BLaER1 (cell line): Measurements from ENCODE around the gene ROMO1.
"Not testable (repeated sequence)": the region's sequence is repeated elsewhere in the genome, so short reads cannot be mapped to it uniquely, and the experiment has no call there.

Experiments used
- H3K27ac ChIP-seq: shearing (Covaris generic); formaldehyde crosslinking; 2 replicates; pipeline ENCODE4 v1.8.1; 2022
- H3K27me3 ChIP-seq: shearing (Covaris generic); formaldehyde crosslinking; 2 replicates; pipeline ENCODE4 v1.8.1; 2022
- H3K36me3 ChIP-seq: shearing (Covaris generic); formaldehyde crosslinking; 2 replicates; pipeline ENCODE4 v1.8.1; 2022
- H3K4me1 ChIP-seq: shearing (Covaris generic); formaldehyde crosslinking; 2 replicates; pipeline ENCODE4 v1.8.1; 2022
- H3K4me2 ChIP-seq: shearing (Covaris generic); formaldehyde crosslinking; 2 replicates; pipeline ENCODE4 v1.8.1; 2022
- H3K4me3 ChIP-seq: shearing (Covaris generic); formaldehyde crosslinking; 2 replicates; pipeline ENCODE4 v1.8.1; 2022
- H3K9ac ChIP-seq: shearing (Covaris generic); formaldehyde crosslinking; 2 replicates; pipeline ENCODE4 v1.8.1; 2022
- H3K9me3 ChIP-seq: shearing (Covaris generic); formaldehyde crosslinking; 2 replicates; pipeline ENCODE4 v1.8.1; 2022
- H4K20me1 ChIP-seq: shearing (Covaris generic); formaldehyde crosslinking; 2 replicates; pipeline ENCODE4 v1.8.1; 2022
- Cebpa-rat ChIP-seq: shearing (Covaris generic); IDR thresholded peaks from 2 replicates; pipeline ENCODE4 v1.8.1; 2022

The ROMO1 gene

DNA sequence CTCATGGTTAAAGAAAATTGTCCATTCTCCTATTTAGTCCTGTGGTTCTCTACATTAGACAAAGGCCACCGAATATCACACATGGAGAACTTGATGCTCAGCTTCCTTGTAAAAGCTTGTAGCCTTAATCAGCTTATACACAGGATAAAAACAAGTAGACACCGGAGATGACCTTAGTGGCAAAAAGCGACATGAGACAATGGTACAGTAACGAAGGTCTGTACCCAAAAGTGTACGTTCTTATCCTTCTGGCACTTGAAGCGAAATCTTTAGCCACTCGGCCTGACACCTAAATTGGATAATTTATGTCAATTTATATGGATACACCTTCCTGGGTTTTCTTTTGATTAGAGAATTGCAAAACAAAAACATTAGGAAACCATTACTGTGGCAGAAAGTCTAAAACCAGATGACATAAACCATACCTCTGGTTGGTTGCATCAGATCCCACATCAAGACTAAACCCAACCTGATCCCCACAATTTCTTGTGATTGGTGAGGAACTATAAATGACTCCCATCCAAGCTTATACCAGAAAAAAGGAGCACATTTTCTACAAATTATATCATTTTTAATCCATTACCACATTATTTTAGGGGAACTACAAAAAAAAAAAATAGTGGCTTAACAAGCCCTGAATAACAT is 36.7 kb downstream of the ROMO1 start:
- TF ChIP-seq Cebpa-rat: no peak
- H4K20me1 ChIP-seq: peaks cover 100% of the 10 kb centered on the region
- peaks cover 97% of the 10 kb centered on the region for H3K36me3 ChIP-seq
- no peak overlapping the region for H3K9ac ChIP-seq
- H3K9me3 ChIP-seq: no peaks in the 10 kb centered on the region
- H3K4me3 ChIP-seq: no peak overlapping the region
- H3K27ac ChIP-seq: no peak overlapping the region
- H3K27me3 ChIP-seq: no peaks in the 10 kb centered on the region
- H3K4me2 ChIP-seq: 0 out of 2 replicates have a peak overlapping the region, but pooled peaks have one; percentile 2
- H3K4me1 ChIP-seq: peaks cover 54% of the 10 kb centered on the region

DNA sequence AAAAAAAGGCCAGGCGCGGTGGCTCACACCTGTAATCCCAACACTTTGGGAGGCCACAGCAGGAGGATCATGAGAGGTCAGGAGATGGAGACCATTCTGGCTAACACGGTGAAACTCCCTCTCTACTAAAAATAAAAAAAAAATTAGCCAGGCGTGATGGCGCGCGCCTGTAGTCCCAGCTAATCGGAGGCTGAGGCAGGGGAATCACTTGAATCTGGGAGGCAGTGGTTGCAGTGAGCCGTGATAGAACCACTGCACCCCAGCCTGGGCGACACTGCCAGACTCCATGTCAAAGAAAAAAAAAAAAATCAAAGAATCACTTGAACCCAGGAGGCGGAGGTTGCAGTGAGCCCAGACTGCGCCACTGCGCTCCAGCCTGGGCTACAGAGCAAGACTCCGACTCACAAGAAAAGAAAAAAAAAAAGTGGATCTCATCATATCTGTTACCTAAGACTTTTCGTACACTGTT is 38.7 kb downstream of the ROMO1 start:
- H3K9me3 ChIP-seq: no peaks in the 10 kb centered on the region
- H3K27me3 ChIP-seq: no peaks in the 10 kb centered on the region
- H3K9ac ChIP-seq: no peak overlapping the region
- H3K4me1 ChIP-seq: peaks cover 56% of the 10 kb centered on the region
- H4K20me1 ChIP-seq: peaks cover 85% of the 10 kb centered on the region
- H3K4me2 ChIP-seq: peak overlapping the region; percentile 32
- TF ChIP-seq Cebpa-rat: no peak
- H3K36me3 ChIP-seq: peaks cover 78% of the 10 kb centered on the region
- no peak overlapping the region for H3K4me3 ChIP-seq
- no peak overlapping the region for H3K27ac ChIP-seq

DNA sequence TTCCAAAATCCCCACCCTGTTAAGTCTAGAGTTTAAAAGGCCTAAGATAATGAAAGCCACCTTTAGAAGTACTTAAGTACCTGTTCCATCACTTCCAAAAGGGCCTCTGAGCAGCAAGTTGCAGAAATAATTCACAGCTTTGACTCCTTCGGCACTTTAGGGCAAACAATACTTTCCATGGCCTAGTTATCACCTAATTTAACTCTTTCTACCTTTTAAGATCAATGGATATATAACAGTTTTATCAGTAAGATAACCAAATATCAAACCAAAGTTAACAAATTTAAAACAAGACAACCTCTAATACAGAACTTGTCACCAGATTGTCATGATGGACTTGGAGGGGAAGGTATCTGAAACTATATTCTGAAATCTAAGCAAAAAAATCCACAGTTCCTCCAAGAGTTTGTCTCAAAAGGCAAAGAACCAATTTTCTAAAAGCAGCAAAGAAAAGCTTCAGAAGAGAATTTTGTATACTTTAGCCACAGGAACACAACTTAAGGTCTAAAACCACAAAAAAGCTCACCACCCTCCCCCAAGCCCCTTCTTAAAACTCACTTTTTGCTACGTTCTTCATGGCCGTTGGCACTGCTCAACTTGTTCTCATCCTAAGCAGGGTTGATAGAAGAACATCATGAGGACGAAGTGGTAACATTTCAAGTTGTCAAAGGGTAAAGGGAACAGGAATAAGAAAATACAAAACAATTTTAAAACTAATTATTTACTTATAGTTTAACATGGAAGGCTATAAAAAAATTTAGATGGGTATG is 39.4 kb downstream of the ROMO1 start:
- H3K27me3 ChIP-seq: no peaks in the 10 kb centered on the region
- TF ChIP-seq Cebpa-rat: no peak
- H3K4me1 ChIP-seq: peaks cover 63% of the 10 kb centered on the region
- H3K27ac ChIP-seq: no peak overlapping the region
- H3K4me2 ChIP-seq: peak overlapping the region; percentile 32
- no peaks in the 10 kb centered on the region for H3K9me3 ChIP-seq
- H3K36me3 ChIP-seq: peaks cover 71% of the 10 kb centered on the region
- peak overlapping the region; percentile 12; the same call in 1 of the 2 replicates for H3K9ac ChIP-seq
- H4K20me1 ChIP-seq: peaks cover 78% of the 10 kb centered on the region
- H3K4me3 ChIP-seq: no peak overlapping the region

DNA sequence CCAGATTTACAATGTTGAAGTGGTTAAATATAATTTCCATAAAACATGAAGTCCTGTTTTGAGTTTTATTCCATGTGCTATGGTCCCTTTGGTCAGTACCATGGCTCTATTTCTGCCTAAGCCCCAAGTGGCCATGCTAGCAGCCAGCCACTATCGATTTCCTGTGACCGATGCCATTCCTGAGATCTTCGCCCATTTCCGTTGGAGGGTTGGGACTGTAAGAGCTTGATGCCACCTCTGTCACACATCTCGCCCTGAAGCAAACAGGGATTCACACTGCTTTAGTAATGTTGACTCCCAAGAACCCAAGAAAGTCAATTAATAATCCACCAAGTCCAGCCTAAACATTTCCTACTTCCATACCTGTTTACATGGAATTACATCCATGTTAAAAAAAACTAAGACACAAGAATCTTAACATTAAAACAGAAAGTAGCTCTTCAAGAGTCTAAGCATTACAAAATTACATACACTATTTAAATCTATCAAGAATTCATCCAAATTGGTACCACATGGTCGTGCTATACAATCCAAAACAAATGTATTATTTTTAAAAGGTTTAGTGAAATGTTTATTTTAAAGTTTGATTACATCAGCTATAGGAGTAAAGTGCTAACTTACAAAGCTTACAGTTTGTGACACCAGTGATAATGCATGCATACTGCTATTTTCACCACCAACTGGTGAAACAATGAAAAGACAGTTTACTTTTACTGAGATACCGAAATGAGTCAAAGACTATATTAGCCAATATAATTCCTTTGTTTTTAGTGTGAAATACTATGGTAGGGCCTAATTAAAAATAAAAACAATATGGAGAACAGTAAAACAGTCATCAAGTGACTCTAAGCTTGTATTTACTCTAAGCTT is 40.3 kb downstream of the ROMO1 start:
- H3K9me3 ChIP-seq: no peaks in the 10 kb centered on the region
- peak overlapping the region; percentile 100 for H3K9ac ChIP-seq
- TF ChIP-seq Cebpa-rat: no peak
- H3K4me3 ChIP-seq: peak overlapping the region; percentile 94
- peaks cover 65% of the 10 kb centered on the region for H3K4me1 ChIP-seq
- no peak overlapping the region for H3K27ac ChIP-seq
- peak overlapping the region; percentile 85 for H3K4me2 ChIP-seq
- no peaks in the 10 kb centered on the region for H3K27me3 ChIP-seq
- peaks cover 69% of the 10 kb centered on the region for H4K20me1 ChIP-seq
- H3K36me3 ChIP-seq: peaks cover 61% of the 10 kb centered on the region

DNA sequence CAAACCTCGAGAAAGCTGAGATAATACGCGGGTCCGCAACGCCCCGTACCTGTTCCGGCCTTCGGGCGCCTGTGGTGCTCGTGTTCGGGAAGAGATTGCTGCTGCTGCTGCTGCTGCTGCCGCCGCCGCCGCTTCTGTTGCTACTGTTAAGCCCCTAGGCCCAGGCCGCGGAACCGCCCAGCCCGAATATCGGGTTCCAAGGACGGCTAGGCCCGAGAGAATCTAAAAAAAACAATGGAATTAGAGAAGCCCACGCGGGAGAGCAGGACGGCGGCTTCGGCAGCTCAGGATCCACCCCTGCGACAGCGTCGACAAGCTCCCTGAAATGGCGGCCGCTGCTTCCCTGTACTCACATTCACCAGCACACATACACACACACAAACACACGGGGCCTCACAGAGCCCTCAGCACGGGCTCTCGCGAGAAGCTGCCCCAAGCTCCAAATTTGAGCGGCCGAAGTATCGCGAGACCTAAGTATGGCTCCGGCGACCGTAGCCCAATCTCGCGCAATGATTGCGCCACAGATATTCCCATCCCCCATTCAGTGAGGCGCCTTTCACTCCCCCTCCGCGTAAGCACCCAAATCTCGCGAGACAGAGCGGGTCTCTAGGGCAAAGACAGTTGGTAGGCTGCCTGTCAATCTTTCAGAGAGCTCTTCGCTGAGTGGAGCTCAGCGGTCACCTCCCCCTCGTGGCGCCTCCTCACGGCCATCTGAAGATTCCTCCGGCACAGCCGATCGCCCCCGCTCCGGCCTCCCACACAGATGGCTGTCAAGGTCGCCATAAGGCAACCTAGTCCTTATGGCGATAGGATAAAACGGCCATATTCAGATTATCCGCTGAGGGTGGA is 42.9 kb downstream of the ROMO1 start, which contains the start of gene RBM39:
Gene RBM39, minus strand, starts transcription at position 369 of the 849 bp plus-strand sequence. CDS start 1,386 bp downstream, outside the sequence.
- peaks cover 36% of the 10 kb centered on the region for H3K36me3 ChIP-seq
- no peaks in the 10 kb centered on the region for H3K9me3 ChIP-seq
- H3K27me3 ChIP-seq: no peaks in the 10 kb centered on the region
- TF ChIP-seq Cebpa-rat: peak; percentile 99
- peak within 1 kb of the TSS; percentile 91 for H3K4me2 ChIP-seq
- peak within 1 kb of the TSS; percentile 94 for H3K4me3 ChIP-seq
- peaks cover 43% of the 10 kb centered on the region for H4K20me1 ChIP-seq
- H3K9ac ChIP-seq: peak within 1 kb of the TSS; percentile 100
- peak within 1 kb of the TSS; percentile 100 for H3K27ac ChIP-seq
- peaks cover 49% of the 10 kb centered on the region for H3K4me1 ChIP-seq

DNA sequence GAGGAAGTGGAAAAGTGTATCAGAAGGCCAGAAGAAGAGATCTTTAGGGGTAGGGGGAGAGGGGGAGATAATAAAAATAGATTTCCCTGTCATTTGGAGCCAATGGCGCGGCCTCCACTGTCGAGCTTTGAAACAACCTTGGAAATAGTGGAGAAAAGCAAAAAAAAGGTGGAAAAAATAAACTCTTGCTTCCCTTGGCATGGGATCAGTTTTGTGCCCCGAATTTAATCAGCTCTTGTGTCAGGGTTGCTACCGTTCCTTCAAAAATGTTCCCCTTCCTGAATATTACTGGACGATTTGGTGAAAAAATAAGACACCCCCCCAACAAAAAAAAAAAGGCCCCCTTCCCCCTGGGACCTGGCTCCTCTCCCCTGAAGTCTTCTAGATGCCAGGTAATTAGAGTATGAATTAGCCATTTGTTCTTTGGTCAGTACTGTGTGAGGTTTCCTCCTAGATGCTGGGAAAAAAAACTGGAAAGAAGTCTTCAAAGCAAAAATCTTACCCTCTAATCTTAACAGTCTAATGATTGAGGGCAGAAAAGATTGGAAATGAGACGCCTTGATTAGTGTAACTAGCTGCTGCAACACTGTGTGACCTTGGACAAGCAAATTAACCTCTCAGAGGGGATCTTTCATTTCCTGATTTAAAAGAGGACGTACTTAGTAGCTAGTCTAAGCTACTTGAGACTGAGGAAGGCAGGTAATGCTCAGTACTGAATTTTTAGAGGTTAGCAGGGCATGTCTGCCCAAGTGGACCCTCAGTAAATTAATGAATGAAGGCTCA is 43.7 kb downstream of the ROMO1 start:
- TF ChIP-seq Cebpa-rat: no peak
- no peaks in the 10 kb centered on the region for H3K9me3 ChIP-seq
- peak overlapping the region; percentile 100 for H3K27ac ChIP-seq
- H3K4me2 ChIP-seq: peak overlapping the region; percentile 91
- H3K4me3 ChIP-seq: peak overlapping the region; percentile 77
- H4K20me1 ChIP-seq: peaks cover 35% of the 10 kb centered on the region
- peak overlapping the region; percentile 99 for H3K9ac ChIP-seq
- H3K27me3 ChIP-seq: no peaks in the 10 kb centered on the region
- H3K4me1 ChIP-seq: peaks cover 42% of the 10 kb centered on the region
- H3K36me3 ChIP-seq: peaks cover 27% of the 10 kb centered on the region

DNA sequence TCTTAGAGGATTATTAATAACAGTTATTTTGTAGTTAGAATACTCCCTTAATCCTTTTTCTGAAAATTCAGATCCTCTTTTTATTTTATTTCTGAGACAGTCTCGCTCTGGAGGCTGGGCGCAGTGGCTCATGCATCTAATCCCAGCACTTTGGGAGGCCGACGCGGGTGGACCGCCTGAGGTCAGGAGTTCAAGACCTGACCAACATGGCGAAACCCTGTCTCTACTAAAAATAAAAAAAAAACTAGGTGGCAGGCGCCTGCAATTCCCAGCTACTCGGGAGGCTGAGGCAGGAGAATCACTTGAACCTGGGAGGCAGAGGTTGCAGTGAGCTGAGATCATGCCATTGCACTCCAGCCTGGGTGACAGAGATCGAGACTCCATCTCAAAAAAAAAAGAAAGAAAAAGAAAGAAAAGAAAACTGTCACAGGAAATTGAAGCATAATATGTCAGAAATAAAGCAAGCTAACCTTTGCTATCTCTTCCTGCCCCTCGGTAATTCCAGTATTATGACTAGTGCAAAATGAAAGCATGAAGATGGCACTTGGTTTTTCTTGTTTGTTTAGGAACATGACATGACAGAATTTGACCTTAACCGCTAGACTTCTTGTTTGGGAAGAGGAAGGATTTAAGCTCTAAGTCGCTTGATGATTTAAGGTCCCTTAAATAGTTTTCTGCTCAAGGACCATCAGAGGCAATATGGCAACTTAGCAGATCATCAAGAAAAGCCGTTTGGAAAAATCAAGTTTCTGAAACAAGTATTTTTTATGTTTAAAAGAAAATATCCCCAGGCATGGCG is 44.7 kb downstream of the ROMO1 start:
- no peaks in the 10 kb centered on the region for H3K27me3 ChIP-seq
- peak overlapping the region; percentile 100 for H3K27ac ChIP-seq

DNA sequence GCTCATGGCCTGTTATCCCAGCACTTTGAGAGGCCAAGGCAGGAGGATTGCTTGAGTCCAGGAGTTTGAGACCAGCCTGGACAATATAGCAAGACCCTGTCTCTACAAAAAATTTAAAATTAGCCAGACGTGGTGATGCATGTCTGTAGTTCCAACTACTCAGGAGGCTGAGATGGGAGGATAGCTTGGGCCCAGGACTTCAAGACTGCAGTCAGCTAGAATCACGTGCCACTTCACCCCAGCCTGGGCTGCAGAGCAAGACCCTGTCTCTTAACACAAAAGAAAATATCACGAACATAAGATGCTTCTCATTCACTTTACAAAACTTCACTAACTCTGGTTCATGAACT is 45.3 kb downstream of the ROMO1 start:
- Histone ChIP-seq H3K4me1 (peaks cover 28% of the 10 kb centered on the region), H4K20me1 (peaks cover 20% of the 10 kb centered on the region), H3K4me2 (peak overlapping the region; percentile 91), H3K36me3 (peaks cover 12% of the 10 kb centered on the region), H3K9ac (peak overlapping the region; percentile 99), H3K27ac (peak overlapping the region; percentile 100)
- H3K9me3 ChIP-seq, H3K4me3 ChIP-seq, H3K27me3 ChIP-seq: not testable (repeated sequence)

More for the DNA sequence above, 44.7 kb downstream of the ROMO1 start:
- peak overlapping the region; percentile 91 for H3K4me2 ChIP-seq
- TF ChIP-seq Cebpa-rat: no peak
- H4K20me1 ChIP-seq: peaks cover 25% of the 10 kb centered on the region
- H3K4me1 ChIP-seq: peaks cover 33% of the 10 kb centered on the region
- peak overlapping the region; percentile 99 for H3K9ac ChIP-seq
- H3K4me3 ChIP-seq: peak overlapping the region; percentile 77
- H3K9me3 ChIP-seq: no peaks in the 10 kb centered on the region
- peaks cover 18% of the 10 kb centered on the region for H3K36me3 ChIP-seq
